ENCODE data around the gene AURKA.

DNA sequence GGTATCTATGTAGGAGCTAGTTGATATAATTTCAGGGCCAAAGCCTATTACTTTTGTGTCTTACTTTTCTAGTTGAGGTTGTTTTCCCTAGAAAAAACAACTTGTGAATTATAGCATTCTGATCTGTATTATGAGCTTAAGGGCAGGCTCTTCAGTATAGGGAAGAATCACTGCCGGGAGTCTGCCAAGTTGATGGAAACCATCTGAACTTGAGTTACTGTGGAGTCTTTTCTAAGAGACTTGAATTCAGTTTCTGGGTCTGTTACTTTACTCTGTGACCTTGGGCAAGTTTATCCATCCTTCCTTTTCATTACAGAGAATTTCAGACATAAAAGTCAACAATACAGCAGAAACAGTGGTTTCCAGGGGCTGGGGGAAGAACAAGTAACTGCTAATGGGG lies 17.9 kb upstream of the AURKA start:
- TF ChIP-seq CTCF (IDR thresholded peaks at IDR 0.05), result no peak
- no peak for TF ChIP-seq POLR2A (IDR thresholded peaks at IDR 0.05)

All from adrenal gland (tissue), 5 donors.